ENCODE results near the gene PPFIA1.

The PPFIA1 gene

GRCh38 chr11:70364745-70365543, 94.5 kb downstream of the PPFIA1 start:
- no peak for TF ChIP-seq CTCF (IDR thresholded peaks at IDR 0.05; ENCODE audit: low read length, missing control alignments)
- no peak overlapping the region for H3K4me3 ChIP-seq (replicated peaks; ENCODE audit: low read depth, low read length)
- DNase-seq (ENCODE audit: low read depth), result no peak

GRCh38 chr11:70365544-70365927, 95.0 kb downstream of the PPFIA1 start:
- no peak for DNase-seq (ENCODE audit: low read depth)
- no peak overlapping the region for H3K4me3 ChIP-seq (replicated peaks; ENCODE audit: low read depth, low read length)
- TF ChIP-seq CTCF (IDR thresholded peaks at IDR 0.05; ENCODE audit: low read length, missing control alignments), result no peak

GRCh38 chr11:70367071-70367470, 96.6 kb downstream of the PPFIA1 start:
- TF ChIP-seq CTCF (IDR thresholded peaks at IDR 0.05; ENCODE audit: low read length, missing control alignments), result no peak
- DNase-seq (ENCODE audit: low read depth), result no peak
- H3K4me3 ChIP-seq (replicated peaks; ENCODE audit: low read depth, low read length), result no peak overlapping the region

- no peak for DNase-seq (ENCODE audit: low read depth)
- TF ChIP-seq CTCF (IDR thresholded peaks at IDR 0.05; ENCODE audit: low read length, missing control alignments), result no peak
These were observed 98.5 kb downstream of the PPFIA1 start for GRCh38 chr11:70368961-70369360.

GRCh38 chr11:70371241-70371640, 100.8 kb downstream of the PPFIA1 start:
- no peak for DNase-seq (ENCODE audit: low read depth)
- TF ChIP-seq CTCF (IDR thresholded peaks at IDR 0.05; ENCODE audit: low read length, missing control alignments), result no peak
- no peak overlapping the region for H3K4me3 ChIP-seq (replicated peaks; ENCODE audit: low read depth, low read length)

More at GRCh38 chr11:70368961-70369360, 98.5 kb downstream of the PPFIA1 start:
- H3K4me3 ChIP-seq (replicated peaks; ENCODE audit: low read depth, low read length), result no peak overlapping the region

- no peak overlapping the region for H3K4me3 ChIP-seq (replicated peaks; ENCODE audit: low read depth, low read length)
- TF ChIP-seq CTCF (IDR thresholded peaks at IDR 0.05; ENCODE audit: low read length, missing control alignments), result no peak
- DNase-seq (ENCODE audit: low read depth), result no peak
These were observed 101.6 kb downstream of the PPFIA1 start for GRCh38 chr11:70372076-70372475.

- DNase-seq (ENCODE audit: low read depth), result no peak
- TF ChIP-seq CTCF (IDR thresholded peaks at IDR 0.05; ENCODE audit: low read length, missing control alignments), result no peak
- H3K4me3 ChIP-seq (replicated peaks; ENCODE audit: low read depth, low read length), result no peak overlapping the region
These were observed 106.1 kb downstream of the PPFIA1 start for GRCh38 chr11:70376621-70377020.

Data from fibroblast of pulmonary artery (primary cell).